Esophagus squamous epithelium (tissue), 4 donors: ENCODE results near the gene BLOC1S4.

Source experiments
- CTCF ChIP-seq, 6 experiments: fragments of 450-650 bp in 4 of 6; fragments of 200-600 bp in 2 of 6; sonication (generic) in 2 of 6; IDR thresholded peaks; one replicate each; pipeline ENCODE4 v1.5.1; 2016 to 2019; ENCODE audit warnings: antibody characterized with exemption in 6 of 6, mild to moderate bottlenecking in 4 of 6, moderate library complexity in 4 of 6
- POLR2A ChIP-seq, 4 donors: fragments of 450-650 bp; IDR thresholded peaks; one replicate each; pipeline ENCODE4 v1.6.1; 2017; ENCODE audit warnings: antibody characterized with exemption in 4 of 4, mild to moderate bottlenecking in 4 of 4, moderate library complexity in 3 of 4

GRCh38 chr4:6715704-6716017 lies 313 bp upstream of the BLOC1S4 start:
- TF ChIP-seq CTCF (IDR thresholded peaks at IDR 0.05): no peak
- TF ChIP-seq POLR2A (IDR thresholded peaks at IDR 0.05): no peak
